Measurements from ENCODE around the gene MACROD2.

GRCh38 chr20:14384416-14385175 lies 389.3 kb downstream of the MACROD2 start:
- no peak for TF ChIP-seq CTCF (IDR thresholded peaks at IDR 0.05)
- TF ChIP-seq POLR2A (IDR thresholded peaks at IDR 0.05), result no peak
